GM19372 (cell line): Measurements from ENCODE around the gene FLACC1.
"Not testable (repeated sequence)": the region's sequence is repeated elsewhere in the genome, so short reads cannot be mapped to it uniquely, and the experiment has no call there.

Experiments used
- ATAC-seq: cut with Tn5 transposase; IDR thresholded peaks from one replicate; pipeline ENCODE4 v1.9.1; 2021; ENCODE audit warnings: mild to moderate bottlenecking, low read depth, moderate library complexity; ENCODE audit not compliant: unreplicated experiment

FLACC1 gene

DNA sequence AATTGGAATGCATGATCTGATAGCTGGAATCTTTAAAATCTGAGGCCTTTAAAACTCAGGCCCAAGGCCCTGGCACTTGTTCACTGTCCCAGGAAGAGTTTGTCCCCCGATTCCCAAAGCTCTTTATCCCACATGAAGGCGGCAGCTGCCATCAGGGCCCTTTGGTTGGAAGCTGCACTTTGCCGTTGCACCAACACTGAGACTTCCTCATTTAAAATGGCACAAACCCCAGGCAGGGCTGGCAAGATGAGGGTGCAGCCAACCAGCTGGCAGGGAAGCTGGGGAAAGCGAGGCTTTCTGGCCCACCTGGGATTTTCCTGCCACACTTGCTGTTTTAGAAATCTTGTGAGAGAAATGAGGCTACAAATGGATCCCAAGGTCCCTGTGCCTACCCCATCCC, 6.3 kb downstream of the FLACC1 start:
- ATAC-seq, result no peak

DNA sequence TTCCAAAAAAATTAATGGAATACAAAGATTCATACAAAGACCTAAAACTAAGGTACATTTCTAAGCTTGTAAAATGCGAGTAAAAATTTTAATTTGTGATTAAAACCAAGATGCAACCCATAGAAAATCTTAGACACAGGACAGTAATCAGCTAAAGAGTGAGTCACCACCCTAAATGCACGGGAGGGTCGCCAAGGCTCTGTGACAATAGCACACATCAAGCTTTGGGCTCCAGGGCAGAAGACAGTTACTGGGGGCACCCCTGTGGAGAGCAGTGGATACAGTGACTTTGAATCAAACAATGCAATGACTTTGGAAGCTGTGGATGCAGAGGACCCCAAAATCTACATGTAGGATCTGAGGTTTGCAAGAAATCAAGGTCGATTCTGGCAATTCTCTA, 7.5 kb downstream of the FLACC1 start:
- no peak for ATAC-seq

DNA sequence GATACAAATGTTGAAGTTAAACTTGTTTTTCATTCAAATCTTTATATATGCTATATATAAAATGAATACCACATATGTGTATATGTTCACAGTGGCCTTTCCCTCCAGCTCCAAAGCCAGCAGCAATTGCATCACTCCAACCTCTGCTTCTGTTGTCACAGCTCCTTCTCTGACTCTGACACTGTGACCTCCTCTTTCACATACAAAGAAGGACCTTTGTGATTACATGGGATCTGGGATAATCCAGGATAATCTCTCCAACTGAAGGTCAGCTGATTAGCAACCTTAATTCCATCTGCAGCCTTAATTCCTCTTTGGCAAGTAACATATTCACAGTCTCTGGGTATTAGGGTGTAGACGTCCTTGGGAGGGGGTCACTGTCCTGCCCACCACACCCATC, 8.4 kb downstream of the FLACC1 start:
- ATAC-seq, result no peak

DNA sequence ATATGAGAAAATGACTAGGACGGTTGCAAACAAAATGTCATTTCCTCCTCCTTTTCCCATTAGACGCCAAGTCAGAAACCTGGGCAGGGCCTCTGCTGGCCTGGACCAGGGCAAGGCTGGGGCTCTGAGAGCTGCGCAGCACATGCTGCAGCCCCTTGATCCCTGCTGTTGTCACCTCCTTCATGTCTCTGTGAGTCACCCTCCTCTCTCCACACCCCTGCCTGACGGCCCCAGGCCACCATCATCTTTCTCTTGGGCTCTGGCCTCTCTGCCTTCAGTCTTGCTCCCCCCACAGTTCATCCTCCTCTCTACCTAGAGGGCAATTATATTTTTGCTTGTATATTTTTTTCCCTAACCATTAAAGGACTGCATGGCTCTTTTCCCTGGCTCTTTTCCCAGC, 10.0 kb downstream of the FLACC1 start:
- ATAC-seq, result no peak

DNA sequence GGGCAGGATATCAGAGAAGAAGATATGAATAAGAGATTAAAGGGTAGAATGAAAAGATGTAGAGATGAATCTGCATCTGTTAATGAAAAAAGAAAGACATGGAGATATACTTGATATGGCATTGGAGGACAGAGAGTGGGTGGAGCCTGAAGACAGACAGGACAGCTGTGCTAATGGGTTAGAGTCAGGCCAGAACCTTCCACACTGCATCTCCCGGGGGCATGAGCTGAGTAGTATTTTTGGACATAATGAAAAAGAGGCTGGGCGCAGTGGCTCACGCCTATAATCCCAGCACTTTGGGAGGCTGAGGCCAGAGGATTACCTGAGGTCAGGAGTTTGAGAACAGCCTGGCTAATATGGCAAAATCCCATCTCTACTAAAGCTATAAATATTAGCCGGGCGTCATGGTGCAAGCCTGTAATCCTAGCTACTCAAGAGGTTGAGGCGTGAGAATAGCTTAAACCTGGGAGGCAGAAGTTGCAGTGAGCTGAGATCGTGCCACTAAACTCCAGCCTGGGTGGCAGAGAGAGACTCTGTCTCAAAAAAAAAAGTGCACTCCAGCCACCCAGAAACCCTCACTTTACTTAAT, 11.4 kb downstream of the FLACC1 start:
- no peak for ATAC-seq

DNA sequence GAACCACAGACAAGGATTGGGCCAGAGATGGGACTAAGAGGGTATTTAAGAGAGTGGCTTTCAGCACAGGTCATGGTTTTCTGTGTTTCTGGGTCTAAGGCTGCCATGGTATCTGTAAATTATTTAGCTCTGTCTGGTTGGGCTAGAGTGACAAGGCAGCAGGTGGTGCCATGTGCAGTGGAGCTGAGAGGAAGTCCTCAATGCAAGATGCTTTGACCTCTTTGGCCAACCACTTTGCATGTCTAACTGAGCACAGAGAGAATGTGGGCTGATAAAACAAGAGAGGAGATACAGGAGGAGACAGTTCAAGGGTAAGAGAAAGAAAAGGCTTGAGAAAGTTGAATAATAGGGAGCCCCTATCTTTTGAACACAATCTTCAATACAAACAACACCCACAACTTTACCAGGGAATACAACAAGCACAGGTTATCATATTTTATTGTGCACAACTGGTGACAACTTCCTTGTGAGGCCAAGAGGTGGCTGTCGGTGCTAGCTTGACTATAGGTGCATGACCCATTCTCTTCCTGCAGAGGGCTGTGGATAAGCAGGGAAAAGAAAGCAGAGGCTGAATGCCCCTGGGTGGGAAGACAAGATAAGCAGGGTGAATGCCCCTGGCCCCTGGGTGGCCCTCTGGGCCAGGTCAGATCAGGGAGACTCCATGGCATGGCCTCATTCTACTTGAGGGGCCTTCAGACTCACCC, 12.3 kb downstream of the FLACC1 start:
- peak; percentile 89 for ATAC-seq

DNA sequence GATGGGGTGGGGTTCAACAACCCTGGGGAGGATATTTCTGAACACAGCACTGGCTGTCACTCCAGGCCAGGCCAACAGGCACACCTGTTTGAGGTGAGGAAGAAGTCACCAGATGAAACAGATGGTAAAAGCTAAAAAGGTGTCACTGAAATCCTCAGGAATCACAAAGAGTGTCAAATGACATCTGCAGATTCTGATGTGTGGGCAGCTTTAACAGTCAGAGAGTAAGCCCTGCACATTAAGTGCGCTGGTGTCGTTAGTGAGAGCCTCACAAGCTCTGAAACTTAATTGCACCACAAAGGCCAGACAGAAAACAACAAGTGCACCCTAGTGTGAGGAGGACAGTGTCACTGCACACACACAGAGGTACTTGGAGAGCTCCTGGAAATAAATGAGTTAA, 13.6 kb downstream of the FLACC1 start:
- no peak for ATAC-seq

DNA sequence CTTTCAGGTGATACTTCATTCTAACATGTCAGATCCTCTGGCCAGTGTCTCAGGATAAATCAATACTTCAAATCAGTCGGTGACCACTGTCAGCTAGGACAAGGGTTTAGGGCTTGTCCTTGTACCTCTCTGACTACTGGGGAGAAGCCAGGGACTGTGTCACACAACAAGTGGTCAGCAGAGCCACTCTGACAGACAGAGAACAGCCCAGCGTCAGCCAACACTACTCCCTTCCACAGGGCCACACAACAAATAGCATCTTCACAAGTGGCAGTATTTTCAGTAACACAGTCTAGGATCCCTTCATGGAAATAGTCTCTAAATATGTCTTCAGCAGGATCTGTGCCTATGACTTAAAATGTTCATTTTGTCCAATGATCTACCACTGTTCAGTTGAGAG, 14.2 kb downstream of the FLACC1 start:
- no peak for ATAC-seq

DNA sequence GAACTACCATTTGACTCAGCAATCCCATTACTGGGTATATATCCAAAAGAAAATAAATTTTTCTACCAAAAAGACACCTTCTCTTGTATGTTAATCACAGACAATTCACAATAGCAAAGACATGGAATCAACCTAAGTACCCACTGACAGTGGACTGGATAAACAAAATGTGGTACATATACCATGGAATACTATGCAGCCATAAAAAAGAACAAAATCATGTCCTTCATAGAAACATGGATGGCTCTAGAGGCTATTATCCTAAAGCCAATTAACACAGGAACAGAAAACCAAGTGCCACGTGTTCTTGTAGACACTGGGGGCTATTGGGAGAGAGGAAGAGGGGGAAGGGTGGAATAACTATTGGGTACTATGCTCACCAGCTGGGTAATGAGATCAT, 27.7 kb downstream of the FLACC1 start:
- ATAC-seq, result no peak

DNA sequence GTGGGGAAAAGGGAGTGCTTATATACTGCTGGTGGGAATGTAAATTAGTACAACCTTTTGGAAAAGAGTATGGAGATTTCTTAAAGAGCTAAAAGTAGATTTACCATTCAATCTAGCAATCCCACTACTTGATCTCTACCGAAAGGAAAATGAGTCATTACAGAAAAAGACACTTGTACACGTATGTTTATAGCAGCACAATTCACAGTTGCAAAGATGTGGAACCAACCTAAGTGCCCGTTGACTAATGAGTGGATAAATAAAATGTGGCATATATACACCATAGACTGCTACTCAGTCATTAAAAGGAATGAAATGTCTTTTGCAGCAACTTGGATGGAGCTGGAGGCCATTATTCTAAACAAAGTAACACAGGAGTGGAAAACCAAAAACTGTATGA, 29.5 kb downstream of the FLACC1 start:
- no peak for ATAC-seq

DNA sequence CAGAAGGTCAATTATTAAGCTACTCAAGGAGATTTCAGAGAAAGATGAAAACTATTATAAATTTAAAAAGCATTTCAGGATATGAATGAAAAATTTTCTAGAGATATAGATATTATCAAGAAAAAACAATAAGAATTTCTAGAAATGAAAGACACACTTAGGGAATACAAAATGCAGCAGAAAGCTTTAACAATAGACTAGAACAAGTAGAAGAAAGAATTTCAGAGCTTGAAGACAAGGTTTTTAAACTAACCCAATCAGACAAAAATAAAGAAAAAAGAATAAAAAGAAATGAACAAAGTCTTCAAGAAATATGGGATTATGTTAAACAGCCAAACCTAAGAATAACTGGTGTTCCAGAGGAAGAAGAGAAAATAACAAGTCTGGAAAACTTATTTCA, 34.4 kb downstream of the FLACC1 start:
- no peak for ATAC-seq

DNA sequence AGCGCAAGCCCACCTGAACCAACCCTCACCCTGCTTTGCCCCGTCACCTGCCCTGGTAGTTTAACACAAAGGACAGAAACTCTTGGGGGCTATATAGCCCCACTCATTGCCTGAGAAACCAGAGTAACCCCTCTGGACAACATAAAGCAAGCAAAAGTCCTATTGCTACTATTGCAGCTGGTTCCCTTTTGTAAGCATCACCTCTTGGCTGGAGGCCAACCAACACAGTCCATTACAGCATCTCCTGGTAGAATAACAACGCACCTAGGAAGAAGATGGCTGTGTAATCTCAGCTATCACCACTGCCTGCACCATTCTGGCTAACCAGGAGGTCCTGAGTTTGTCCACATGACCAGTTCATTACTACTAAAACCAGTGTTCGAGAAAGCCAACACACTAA, 36.4 kb downstream of the FLACC1 start:
- no peak for ATAC-seq

DNA sequence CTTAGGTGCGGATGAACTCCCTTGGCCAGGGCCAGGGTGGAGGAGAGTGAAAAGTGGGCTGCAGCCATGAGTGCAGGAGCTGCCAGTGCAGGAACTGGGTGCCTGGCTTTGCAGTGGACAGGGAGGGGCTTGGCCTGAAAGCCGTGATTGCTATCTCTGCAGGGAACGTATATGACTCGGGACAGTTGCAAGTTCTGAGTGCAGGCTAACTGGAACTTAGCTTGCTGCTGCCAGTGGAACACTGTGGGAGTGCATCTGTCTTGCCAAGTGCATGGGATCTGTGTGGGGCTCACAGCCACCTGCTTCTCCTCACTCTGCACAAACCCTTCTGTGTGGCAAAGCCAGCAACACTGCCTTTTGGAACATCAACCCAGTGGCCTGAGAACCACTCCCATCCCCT, 36.9 kb downstream of the FLACC1 start:
- ATAC-seq, result no peak

DNA sequence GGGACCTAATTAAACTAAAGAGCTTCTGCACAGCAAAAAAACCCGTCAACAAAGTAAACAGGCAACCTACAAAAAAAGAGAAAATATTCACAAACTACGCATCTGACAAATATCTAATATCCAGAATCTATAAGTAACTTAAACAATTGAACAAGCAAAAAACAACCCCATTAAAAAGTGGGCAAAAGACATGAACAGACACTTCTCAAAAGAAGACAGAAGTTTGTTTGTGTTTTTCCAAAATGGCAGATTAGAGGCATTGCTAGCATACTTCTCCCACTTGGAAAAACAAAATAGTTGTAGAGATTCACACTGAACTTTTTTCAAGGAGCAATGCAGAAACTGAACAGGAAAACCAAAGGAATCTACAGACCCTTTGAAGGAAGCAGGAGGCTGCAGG, 37.6 kb downstream of the FLACC1 start:
- ATAC-seq, result no peak

DNA sequence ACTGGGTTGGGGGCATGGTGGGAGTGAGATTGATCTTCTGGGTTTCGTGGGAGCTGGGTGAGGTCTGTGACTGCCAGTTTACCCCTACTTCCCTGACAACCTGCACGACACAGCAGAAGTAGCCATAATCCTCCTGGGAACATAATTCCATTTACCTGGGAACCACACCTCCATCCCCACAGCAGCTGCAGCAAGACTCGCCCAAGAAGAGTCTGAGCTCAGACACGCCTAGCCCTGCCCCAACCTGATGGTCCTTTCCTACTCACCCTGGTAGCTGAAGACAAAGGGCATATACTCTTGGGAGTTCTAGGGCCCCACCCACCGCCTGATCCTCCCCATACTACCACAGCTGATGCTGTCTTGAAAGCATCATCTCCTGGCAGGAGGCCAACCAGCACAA, 43.8 kb downstream of the FLACC1 start:
- no peak for ATAC-seq

DNA sequence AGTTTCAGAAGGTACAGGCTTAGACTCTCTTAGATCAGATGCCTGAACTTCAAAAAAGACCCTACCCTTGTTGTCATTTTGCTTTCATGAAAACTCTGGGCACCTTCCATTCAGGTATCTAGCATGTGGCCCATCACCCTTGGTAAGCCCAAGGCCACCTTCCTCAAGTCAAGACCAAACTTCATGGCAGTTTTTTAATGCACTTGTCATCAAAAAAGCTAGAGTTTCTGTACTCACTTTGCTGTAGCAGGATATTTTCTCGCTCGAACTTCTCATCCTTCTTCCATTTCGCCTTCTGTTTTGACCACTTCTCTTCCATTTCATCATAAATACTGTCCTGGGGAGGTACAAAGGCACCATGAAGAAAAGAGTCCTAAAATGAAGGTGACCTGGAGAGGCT, 48.2 kb downstream of the FLACC1 start:
- no peak for ATAC-seq

DNA sequence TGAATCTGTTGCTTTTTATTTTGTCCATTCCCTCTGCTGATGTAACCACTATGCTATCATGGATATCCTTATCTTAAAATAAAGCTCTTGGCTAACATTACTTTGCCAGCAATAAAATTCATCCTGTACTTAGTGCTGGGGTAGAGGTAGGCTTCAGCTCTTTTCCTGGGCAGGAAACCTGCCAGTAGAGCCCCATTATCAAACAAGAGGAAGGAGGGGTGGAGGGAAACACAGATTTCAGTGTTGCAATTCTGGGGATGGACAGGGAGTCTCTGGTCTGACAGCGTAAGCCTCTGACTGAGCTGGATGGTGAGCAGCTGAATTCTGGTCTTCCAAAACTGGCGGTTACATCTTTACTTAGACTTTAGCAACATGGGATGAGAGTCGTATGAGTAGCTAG, 49.3 kb downstream of the FLACC1 start:
- no peak for ATAC-seq

DNA sequence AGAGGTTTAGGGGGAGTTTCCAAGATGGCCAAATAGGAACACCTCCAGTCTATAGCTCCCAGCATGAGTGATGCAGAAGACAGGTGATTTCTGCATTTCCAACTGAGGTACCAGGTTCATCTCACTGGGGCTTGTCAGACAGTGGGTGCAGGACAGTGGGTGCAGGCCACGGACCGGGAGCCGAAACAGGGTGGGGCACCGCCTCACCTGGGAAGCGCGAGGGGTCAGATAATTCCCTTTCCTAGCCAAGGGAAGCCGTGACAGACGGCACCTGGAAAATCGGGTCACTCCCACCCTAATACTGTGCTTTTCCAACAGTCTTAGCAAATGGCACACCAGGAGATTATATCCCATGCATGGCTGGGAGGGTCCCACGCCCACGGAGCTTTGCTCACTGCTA, 57.2 kb downstream of the FLACC1 start:
- ATAC-seq, result not testable (repeated sequence)

DNA sequence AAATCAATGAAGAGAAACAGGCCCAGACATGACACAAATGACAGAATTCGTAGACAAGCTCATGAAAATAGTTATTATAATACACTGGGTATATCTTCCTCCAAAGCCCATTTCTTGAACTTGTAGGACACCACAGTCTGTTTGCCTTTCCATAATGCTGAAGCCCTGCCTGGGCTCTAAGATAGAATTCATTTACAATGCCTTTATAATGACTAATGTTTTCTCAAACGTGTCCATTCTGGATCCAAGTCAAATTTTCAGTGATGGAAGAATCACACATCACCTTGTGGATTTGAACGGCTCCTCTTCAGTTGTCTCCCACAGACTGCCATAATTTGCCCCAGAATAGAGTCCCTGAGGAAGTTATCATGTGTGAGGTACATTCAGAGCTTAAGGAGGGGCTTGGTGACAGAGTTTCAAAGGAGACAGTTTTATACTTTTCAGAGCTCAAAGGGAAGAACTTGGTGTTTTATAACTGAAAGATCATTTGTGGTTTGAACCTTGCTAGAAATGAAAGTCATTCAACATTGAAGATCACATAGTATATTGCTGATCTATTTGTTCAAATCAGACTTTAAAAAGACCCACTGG, 58.6 kb downstream of the FLACC1 start:
- ATAC-seq, result no peak

DNA sequence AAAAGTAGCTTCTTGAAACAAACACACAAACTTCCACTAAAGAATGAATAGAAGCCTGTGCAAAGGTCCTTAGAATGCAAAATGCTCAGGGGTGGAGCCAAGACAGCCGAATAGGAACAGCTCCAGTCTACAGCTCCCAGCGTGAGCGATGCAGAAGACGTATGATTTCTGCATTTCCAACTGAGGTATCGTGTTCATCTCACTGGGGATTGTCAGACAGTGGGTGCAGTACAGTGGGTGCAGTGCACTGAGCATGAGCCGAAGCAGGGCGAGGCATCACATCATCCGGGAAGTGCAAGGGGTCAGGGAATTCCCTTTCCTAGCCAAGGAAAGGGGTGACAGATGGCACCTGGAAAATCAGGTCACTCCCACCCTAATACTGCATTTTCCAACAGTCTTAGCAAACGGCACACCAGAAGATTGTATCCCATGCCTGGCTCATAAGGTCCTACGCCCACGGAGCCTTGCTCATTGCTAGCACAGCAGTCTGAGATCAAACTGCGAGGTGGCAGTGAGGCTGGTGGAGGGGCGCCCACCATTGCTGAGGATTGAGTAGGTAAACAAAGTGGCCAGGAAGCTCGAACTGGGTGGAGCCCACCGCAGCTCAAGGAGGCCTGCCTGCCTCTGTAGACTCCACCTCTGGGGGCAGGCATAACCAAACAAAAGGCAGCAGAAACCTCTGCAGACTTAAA, 66.5 kb downstream of the FLACC1 start:
- not testable (repeated sequence) for ATAC-seq

DNA sequence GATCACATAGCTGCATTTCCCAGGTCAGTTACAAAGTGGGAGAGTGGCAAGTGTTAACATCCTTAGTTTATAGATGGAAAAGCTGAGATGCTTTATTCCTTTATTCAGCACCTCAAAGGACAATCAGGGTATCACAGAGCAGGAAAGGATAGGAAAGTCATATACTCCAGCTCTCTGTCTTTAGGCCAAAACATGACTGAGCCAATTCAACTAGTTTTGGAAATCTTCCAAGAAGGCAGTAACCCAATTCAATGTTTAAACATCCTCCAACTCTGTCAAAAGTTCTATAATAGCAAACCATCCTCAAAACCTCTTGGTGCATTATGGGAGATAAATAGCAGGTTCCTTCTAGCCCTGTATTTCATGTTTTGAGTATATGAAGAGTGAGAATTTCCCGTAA, 71.6 kb downstream of the FLACC1 start:
- no peak for ATAC-seq
